ENCODE data around the gene NAAA.

DNA sequence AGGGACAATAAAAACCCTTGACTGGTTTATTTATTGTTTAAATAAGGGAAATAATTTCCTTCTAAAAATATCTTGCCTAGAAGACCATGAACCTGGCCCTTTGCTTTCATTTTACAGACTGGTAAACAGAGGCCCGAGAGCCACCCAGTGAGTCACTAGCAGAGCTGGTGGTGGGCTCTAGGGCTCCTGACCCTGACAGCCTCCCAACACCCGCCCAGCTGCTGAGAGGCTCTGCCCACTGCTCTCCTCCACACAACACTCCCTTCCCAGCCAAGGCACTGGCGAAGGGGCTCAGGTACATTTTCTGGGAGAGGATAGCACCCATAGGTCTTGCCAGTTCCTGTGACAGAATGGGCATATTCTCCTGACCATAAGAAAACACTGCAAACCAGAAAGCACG lies 20.5 kb downstream of the NAAA start:
- TF ChIP-seq, protein P1, sequence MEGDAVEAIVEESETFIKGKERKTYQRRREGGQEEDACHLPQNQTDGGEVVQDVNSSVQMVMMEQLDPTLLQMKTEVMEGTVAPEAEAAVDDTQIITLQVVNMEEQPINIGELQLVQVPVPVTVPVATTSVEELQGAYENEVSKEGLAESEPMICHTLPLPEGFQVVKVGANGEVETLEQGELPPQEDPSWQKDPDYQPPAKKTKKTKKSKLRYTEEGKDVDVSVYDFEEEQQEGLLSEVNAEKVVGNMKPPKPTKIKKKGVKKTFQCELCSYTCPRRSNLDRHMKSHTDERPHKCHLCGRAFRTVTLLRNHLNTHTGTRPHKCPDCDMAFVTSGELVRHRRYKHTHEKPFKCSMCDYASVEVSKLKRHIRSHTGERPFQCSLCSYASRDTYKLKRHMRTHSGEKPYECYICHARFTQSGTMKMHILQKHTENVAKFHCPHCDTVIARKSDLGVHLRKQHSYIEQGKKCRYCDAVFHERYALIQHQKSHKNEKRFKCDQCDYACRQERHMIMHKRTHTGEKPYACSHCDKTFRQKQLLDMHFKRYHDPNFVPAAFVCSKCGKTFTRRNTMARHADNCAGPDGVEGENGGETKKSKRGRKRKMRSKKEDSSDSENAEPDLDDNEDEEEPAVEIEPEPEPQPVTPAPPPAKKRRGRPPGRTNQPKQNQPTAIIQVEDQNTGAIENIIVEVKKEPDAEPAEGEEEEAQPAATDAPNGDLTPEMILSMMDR (IDR thresholded peaks at IDR 0.05): no peak
- no peak for TF ChIP-seq POLR2A (IDR thresholded peaks at IDR 0.05)

Data from body of pancreas (tissue), 4 donors.